Measurements from ENCODE around the gene RTP3.
"Not testable (repeated sequence)": the region's sequence is repeated elsewhere in the genome, so short reads cannot be mapped to it uniquely, and the experiment has no call there.

Gene RTP3

DNA sequence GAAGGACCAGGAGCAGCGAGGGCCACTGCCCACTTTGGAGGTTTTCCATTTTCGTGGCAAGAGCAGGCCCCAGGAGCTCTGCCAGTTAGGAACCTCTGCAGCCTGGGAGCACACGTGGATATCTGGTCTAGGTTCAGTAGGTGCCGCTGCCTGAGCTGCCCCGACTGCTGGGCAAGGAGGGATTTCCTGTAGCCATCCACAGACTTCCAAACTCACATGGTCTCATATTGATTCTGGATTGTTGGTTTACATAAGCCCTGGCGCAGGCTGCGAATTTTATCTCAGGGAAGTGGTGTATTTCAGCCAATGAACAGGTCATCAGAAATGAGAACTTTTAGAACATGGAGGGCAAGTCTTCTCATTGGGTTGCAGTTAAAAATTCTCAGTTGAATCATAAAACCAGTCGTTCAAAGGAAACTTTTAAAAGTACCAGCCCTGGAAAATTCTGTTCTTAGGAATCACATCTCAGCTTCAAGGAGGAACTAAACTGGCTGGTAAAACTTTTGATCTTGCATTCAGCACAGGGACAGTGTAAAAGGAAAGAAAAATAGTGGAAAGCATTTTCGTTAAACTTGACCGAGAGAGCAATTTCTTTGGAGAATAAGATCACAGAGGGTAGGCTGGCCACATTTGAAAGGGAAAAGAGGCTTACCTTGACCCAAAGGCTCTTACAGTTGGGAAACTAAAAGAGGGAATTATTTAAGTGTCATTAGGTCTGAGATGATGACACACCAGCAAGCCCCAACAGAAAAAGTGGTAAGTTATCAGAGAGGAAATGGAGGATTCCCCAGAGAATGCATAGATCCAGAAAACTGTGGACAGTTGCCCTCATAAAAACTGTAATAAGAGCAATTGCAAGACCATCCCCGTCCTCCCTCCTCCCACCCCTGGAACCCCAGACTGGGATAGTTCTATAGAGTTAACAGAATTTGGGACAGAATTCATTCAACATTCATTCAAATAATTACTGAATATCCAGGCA is 6.4 kb upstream of the RTP3 start:
- FAIRE-seq, result no peak

DNA sequence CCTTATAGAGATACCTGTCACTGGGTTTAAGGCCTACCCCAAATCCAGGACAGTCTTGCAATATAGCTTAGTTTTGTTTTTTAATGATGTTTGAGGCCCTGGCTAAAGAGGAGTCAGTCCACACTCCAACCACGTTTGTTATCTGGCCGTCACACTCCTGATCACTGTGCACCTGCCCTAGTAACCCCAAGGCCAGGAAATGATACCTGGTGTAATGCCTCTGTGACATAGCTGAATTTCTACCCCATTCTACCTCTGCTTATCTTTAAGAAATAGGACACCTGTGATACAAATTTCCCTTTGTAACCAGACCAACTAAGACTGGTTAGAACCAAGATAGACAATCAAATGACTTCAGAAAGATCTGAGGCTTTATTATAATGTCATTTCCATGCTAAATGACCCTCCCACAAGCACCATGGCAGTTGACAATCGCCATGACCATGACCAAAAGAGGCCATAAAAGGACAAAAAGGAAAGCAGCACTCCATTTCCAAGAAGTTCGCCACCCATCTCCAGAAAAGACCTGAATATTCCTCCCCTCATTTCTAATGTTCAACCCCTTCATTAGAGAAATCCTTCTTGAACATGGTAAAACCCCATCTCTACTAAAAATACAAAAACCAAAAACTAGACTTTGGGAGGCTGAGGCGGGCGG is 4.8 kb upstream of the RTP3 start:
- no peak for FAIRE-seq

DNA sequence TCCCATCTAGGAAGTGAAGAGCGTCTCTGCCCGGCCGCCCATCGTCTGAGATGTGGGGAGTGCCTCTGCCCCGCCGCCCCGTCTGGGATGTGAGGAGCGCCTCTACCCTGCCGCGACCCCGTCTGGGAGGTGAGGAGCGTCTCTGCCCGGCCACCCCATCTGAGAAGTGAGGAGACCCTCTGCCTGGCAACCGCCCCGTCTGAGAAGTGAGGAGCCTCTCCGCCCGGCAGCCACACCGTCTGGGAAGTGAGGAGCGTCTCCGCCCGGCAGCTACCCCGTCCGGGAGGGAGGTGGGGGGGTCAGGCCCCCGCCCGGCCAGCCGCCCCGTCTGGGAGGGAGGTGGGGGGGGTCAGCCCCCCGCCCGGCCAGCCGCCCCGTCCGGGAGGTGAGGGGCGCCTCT is 3.3 kb upstream of the RTP3 start:
- FAIRE-seq, result not testable (repeated sequence)

DNA sequence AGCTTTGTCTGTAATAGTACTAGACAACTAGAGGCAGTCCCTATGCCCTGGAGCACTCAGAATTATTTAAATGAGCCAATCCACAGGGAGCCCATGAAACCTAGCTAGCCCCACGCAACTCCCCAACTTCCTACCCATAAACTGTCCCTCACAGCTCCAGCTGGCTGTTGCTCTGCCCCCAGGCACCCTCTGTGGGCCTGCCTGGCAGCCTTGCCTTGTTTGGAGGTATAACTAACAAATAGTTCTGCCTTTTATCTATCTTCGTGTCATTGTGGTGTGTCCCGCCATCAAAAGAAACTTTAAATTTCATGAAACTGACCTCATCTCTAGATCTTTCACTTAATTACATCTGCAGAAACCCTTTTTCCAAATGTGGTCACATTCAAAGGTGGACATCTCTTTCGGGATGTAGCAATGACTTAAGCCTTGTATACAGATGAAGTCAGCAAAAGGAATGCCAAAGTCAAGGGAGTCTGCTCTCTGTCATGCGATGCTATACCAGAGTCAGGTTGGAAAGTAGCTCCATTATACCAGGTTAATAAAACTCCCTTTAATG is 1.8 kb upstream of the RTP3 start:
- FAIRE-seq, result no peak

DNA sequence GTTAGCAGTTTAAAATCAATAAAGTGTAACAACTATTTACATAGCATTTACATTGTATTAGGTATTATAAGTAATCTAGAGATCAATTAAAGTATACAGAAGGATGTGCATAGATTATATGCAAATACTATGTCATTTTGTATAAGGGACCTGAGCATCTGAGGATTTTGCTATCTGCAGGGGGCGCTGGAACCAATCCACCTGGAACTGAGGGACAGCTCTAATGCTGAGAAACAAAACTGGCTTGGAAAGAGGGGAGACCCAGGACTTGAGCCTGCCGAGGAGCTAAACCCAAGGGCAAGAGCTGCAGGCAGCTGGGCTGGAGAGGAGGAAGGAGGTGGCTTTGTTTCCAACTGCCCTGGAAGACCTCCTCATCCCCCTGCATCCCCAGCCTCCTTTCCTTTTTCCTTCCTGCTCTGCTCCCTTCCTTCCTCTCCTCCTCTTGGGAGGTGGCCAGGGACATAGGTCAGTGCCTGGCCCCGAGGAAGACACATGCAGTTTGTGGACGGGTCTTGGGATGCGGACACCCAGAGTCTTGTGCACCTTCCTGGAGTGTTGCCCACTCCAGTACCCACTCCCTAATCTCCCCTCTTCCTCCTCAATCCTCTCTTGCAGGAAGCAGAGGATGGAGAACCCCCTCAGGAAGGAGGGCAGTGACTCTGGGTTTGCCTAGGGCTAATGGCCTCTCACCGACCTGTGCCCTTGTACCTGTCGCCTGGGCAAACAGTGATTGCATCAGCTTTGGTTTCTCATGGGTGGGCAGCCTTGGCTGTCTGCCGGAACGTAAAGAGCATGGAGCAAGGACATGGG is 825 bp upstream of the RTP3 start:
- no peak for FAIRE-seq

DNA sequence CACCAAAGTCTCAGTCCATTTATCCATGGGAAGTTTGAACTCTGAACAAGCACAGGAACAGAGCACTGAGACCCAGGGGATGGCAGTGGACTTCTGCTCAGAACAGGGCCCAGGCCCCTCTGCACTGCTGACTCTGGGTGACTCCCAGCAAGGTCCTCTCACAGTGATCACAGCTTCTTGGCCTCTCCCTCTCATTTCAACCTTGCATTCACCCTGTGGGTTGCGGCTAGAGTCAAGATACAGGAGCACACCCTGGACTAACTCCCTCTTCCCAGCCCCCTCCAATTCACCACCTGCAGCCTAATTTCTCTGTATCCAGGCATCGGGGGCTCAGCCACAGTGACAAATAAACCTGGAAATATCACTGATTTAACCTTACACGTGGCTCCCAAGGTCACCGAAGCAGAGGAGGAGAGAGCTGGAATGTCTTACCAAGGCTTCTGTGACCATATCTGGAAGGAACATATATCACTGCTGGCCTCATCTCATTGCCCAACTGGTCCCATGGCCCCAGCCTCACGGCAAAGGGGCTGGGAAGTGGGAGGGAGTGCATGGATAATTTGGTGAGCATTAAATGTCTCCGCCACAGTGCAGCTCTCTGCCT is 1.2 kb downstream of the RTP3 start:
- FAIRE-seq, result no peak

DNA sequence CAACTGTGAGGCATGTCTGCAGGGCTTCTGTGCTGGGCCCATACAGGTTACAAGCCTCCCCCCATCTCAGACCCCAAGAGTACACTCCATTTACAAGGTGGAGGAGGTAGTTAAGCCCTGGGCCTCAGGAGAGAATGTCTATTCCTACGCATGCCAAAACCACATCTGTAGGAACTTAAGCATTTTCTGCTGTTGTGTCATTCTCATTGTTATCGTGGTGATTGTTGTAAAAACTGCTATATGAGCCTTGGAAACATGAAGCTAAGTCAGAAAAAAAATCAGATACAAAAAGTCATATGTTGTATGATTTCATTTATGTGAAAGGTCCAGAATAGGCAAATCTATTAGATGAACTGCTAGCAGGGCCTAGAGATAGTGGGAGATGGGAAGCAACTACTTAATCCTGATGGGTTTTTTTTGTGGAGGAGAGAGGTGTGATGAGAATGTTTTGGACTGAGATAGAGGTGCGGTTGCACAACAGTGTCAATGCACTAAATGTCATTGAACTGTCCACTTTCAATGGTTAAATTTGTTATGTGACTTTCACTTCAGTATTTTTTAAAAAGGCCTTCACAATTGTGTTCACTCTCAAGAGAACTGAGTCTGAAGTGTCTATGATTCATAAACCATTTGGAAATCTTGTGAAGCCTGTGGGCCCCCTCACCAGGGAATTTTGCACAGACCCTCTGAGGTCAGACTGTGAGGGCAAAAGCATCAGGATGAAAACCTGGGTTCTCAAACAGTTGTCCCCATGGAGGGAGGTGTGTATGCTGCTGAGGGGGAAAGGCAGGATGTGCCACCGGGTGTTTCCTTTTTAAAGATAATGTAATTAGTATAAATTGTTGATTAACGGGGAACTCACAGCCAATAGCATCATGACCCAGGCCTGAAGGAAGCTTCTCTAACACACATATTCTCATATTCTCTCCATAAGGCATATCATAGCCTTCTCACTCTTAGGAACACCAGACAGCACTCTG is 3.2 kb downstream of the RTP3 start:
- no peak for FAIRE-seq

DNA sequence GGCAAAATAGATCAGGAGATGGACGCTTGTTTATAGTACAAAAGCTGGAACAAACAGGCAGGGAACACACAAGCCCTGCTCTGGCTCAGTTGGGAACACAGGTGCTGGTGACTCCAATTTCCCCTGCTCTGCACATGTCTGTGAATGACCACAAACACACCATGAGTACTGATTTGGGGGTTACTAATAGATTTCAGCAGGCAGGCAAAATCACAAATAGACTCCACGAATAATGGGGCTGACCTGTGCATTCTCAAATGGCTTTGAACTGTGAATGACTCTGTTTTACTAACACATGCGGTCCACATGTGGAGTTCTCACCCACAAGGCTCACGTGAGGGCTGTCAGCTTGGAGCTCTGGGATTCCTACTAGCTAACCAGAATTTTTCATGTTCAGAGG is 3.9 kb downstream of the RTP3 start:
- peak; percentile 67 for FAIRE-seq

DNA sequence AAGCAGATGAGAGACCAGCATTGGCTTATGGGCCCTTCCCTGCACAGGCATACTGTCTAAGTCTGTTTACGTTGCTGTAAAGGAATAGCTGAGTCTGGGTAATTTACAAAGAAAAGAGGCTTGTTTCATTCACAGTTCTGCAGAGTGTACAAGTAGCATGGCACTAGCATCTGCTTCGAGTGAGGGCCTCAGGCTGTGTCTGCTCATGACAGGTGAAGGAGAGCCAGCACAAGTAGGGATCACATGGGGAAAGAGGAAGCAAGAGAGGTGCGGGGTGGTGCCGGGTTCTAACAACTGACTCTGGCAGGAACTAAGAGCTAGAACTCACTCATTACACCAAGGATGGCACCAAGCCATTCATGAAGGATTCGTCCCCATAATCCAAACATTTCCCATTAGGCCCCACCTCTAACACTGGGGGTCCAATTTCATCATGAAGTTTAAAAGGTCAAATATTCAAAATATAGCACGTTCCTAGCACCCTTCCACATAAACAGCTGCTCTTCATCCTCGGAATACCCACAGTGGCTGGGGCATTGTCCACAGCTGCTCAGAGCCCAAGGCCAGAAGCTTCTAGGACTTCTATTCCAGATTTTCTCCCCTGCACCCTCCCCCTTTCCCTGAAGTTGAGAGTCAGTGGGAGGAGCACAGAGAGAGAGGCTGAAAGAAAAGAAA is 5.6 kb downstream of the RTP3 start:
- no peak for FAIRE-seq

DNA sequence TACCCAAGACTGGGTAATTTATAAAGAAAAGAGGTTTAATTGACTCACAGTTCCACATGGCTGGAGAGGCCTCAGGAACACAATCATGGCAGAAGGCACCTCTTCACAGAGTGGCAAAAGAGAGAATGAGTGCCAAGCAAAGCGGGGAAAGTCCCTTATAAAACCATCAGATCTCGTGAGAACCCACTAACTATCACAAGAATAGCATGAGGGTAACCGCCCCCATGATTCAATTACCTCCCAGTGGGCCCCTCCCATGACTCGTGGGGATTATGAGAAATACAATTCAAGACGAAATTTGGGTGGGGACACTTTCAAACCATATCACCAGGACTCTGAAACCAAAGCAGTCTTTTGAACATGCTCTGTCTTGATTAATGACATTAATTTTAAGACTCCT is 7.0 kb downstream of the RTP3 start:
- no peak for FAIRE-seq

DNA sequence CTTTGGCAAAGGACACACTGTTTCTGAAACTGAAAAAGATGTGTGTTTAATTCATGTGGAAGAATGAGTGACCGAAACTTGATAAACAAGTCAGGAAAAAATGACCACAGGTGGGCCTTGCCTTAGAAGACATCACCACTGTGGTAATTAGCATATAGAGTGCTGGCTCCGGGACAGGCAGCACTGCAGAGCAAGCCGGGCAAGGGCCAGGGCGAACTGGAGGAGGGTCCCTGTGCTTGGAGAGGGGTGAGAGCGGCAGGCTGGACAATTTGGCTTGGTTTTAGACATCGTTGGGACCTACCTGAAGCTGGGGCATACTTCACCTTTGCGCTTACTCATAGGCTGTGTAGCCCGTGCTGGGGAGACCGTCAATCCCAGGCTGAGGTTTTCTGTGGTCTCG is 8.2 kb downstream of the RTP3 start:
- no peak for FAIRE-seq

DNA sequence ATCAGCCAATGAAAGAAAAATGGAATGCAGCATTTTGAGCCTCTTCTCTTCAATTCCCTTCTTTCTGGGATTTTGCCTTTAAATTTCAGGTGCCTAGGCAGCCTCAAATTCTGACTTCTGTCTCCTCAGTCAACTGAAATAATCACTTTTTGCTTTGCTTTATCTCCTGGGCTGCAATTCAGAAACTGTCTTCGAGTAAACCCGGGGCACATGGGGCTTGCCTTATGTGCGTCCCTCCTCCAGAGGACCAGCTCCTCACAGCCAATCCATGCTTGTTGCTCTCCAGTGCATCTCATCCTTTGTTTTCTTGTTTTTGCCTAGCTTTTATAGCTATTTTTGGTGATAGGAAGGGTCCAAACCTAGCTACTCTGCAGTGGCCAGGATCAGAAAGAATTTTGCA is 8.8 kb downstream of the RTP3 start:
- no peak for FAIRE-seq

DNA sequence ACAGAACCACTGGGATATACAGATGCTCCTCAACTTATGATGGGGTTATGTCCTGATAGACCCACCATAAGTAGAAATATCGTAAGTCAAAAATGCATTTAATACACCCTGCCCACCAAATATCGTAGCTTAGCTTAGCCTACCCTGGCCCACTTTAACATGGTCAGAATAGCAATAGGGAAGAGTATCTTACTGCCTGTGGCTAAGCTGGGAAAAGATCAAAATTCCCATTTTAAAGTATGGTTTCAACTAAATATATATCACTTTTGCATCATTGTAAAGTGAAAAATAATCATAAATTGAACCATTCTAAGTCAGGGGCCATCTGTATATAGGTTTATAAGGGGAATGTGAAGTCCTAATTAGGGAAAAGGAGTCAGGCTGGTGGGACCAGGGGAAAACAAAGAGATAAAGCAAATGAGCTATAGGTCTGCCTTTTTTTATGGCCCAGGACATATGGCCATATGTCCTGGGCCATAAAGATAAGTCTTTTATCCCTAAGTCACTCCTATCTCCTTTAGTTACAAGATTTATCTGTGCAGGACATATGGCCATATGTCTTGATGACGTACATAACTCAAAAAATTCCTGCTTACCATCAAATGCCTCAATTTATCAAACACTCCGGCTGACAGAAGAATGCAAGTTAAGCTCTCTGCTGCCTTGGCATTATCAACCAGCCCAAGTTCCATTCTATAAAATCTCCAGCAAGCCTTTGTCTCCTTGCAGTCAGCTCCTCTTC is 11.2 kb downstream of the RTP3 start:
- no peak for FAIRE-seq

DNA sequence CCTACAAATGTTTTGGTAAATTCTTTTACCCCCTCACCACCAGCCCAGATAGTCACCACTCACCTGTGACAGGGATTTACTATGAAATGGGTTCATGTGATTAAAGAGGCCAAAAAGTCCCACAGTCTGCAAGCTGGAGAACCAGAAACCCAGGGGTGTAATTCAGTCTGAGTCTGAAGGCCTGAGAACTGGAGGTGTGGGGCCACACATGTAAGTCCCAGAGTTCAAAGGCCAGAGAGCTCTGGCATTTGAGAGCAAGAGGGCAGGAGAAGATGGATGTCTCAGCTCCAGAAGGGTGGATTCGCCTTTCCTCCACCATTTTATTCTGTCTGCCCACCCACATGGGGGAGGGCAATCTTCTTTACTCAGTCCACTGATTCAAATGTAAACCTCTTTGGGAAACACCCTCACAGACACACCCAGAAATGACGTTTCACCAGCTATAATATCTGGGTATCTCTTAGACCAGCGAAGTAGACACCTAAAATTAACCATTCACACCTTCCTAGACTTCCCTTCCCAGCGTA is 11.9 kb downstream of the RTP3 start:
- FAIRE-seq, result no peak

DNA sequence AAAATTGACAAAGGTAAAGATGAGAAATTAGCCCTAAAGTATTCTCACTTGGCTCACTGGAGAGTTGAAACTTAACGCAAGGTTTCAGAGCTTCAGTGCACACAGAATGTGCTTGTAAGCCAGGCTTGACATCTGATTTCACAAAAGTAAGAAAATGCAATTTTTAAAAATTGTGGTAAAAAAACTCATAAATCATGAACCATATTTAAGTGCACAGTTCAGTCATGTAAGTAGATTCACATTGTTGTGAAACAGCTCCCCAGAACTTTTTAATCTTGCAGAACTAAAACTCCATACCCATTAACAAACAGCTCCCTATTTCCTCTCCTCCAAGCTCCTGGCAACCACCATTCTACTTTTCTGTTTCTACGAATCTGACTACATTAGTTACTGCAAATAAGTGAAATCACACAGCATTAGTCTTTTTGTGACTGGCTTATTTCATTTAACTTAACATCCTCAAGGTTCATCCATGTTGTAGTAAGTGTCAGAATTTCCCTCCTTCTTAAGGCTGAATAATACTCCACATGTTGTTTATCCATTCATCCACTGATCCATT is 14.5 kb downstream of the RTP3 start:
- FAIRE-seq, result no peak

DNA sequence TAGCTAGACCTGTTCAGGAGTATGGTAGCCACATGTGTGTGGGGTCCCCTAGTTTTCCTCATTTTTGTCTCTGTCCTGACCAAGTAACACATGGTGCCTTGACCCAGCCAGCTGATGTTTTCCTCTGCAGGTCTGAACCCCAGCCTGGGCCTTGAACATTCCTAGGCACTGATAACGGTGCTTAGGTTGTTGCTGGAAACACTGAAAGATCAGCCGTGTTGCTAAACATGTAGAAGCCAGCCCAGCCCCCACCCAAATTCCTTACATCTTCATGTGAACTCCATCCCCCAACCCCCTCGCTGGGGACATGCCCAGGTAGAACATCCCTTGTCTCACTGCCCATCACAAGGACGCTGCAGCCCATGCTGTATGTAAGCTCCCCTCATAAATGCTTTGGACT is 18.7 kb downstream of the RTP3 start:
- no peak for FAIRE-seq

DNA sequence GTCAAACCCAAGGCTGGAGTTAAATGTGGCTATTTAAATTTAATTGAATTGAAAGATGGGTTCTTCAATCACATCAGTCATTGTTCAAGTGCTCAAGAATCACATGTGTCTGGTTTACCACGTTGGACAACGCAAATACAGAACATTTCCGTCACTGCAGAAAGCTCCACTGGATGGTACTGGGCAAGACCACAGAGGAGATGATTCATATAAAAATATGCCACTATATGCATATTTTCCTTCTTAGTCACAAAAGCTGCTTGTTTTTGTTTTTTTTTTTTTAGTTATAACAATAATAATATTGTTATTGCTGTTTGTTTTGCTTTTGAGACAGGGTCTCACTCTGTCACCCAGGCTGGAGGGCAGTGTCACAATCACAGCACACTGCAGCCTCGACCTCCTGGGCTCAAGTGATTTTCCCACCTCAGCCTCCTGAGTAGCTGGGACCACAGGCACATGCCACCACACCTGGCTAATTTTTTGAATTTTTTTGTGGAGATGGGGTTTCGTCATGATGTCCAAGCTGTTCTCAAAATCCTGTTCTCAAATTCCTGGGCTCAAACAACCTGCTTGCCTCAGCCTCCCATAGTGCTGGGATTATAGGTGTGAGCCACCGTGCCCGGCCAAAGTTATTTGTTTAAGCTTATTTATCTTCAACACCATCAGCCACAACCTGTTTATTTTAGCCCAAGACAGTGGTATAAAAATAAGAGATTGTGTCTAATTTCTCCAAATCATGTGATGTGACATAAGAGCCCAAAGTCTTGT is 19.4 kb downstream of the RTP3 start:
- FAIRE-seq, result no peak

DNA sequence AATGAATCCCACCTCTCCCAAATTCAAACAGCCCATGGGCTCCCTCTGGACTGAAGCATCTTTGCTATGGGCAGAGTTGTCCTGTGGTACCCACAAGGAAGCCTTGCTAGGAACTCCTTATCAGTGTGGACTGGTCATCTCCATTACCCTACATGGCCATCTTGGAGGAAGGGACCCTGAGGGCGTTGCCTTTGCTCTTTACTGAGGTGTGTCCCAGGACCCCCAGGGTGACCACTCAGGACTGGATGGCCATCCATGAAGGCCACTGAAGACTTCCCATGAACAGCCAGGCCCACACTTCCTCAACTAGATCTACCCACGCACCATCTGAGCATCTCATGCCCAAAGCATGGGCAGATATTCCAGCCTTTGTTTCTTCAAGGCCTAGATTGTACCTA is 20.0 kb downstream of the RTP3 start:
- no peak for FAIRE-seq

DNA sequence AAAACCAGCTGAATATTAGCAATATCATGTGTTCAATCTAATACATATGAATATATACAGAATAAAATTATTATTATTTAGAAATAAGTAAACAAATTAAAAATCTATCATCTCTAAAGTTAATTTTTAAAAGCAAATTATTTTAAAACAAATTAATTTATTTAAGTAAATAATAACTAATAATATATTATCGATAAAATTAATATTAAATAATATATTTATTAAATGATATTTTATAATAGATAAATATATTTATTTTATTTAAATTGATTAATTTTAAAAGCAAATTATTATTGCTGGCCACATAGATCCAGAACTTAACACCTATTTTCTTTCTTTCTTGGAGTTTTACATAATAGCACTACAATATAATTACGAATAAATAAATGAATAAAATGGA is 22.2 kb downstream of the RTP3 start:
- FAIRE-seq, result peak; percentile 95
